ENCODE results near the gene CRIM1. TPM values are rescaled to one million over a fixed set of nuclear protein-coding genes. Genes with fewer than 3 reads are reported as not detected.

CRIM1 gene
- polyA plus RNA-seq, 4 donors: 0.89 to 26.2 (median 9.2) TPM

DNA sequence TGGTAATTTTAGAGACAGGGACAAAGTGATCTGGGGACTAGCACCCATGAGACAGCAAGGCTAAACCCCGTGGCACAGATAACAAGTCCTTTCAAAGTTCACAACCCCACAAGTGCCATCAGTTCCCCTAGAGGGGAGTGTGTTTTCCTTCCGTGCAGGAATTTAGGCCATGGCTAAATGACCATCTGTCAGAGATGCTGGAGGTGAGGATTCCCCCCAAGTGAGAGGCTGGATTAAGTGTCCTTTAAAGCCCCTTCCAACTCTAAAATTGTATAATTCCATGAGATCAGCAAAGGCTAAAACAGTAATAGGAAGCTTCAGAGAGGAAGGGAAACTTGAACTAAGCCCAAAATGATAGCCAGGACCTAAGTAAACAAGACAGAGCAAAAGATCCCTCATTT is 233.7 kb downstream of the CRIM1 start:
- no peak for DNase-seq
- 50 to 57% (median 50%) methylated on average over 2 of the region's 2 CpGs for WGBS, 3 donors
- H3K27me3 ChIP-seq (ENCODE audit: control insufficient read depth in 3 of 3, insufficient read depth in 3 of 3, low read length in 3 of 3): no peaks in the 10 kb centered on the region
- H3K9me3 ChIP-seq (ENCODE audit: control insufficient read depth in 2 of 2, insufficient read depth in 1 of 2, low read depth in 1 of 2, low read length in 1 of 2): no peaks in the 10 kb centered on the region
- peaks cover 0 to 8% (median 3%) of the 10 kb centered on the region in 3 donors for H3K4me1 ChIP-seq (ENCODE audit: control insufficient read depth in 3 of 3, insufficient read depth in 2 of 3, low read depth in 1 of 3, low read length in 2 of 3)
- no peak overlapping the region for H3K27ac ChIP-seq (ENCODE audit: low read depth in 1 of 3, low read length in 2 of 3)
- FAIRE-seq: no peak
- H3K4me3 ChIP-seq (ENCODE audit: low read depth in 1 of 3, low read length in 3 of 3): no peak overlapping the region
- H3K36me3 ChIP-seq (ENCODE audit: control insufficient read depth in 3 of 3, insufficient read depth in 2 of 3, low read depth in 1 of 3, low read length in 3 of 3): peaks cover 0 to 20% (median 12%) of the 10 kb centered on the region in 3 donors

DNA sequence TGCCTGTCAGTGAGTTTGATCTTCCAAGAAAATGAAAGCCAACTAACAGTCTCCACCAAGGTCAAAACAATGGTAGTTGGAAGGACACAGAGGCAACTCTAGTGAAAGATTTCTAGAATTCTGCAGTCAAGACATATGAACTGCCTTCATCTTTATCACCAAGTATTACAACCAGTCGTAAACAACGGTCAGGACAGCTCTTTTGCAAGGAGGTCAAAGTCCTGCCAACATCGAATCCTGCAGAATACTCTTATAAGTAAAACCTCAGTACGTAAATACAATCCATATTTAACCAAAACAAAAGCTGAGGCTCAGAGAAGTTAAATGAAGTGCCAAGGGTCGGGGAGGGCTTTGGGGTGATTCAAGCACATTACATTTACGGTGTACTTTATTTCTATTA is 239.3 kb downstream of the CRIM1 start:
- H3K4me1 ChIP-seq (ENCODE audit: control insufficient read depth in 3 of 3, insufficient read depth in 2 of 3, low read depth in 1 of 3, low read length in 2 of 3): peaks cover 7 to 30% (median 11%) of the 10 kb centered on the region in 3 donors
- peaks cover 0 to 11% (median 3%) of the 10 kb centered on the region in 3 donors for H3K36me3 ChIP-seq (ENCODE audit: control insufficient read depth in 3 of 3, insufficient read depth in 2 of 3, low read depth in 1 of 3, low read length in 3 of 3)
- H3K27me3 ChIP-seq (ENCODE audit: control insufficient read depth in 3 of 3, insufficient read depth in 3 of 3, low read length in 3 of 3): no peaks in the 10 kb centered on the region
- WGBS, 3 donors: 12 to 54% (median 40%) methylated on average over 6 of the region's 6 CpGs
- peak overlapping the region in 1 of 3 donors; percentile 43 for H3K27ac ChIP-seq (ENCODE audit: low read depth in 1 of 3, low read length in 2 of 3)
- no peak for FAIRE-seq
- peak; percentile 89 to 92 for DNase-seq
- no peaks in the 10 kb centered on the region for H3K9me3 ChIP-seq (ENCODE audit: control insufficient read depth in 2 of 2, insufficient read depth in 1 of 2, low read depth in 1 of 2, low read length in 1 of 2)
- peak overlapping the region in 2 of 3 donors; percentile 4 to 9 for H3K4me3 ChIP-seq (ENCODE audit: low read depth in 1 of 3, low read length in 3 of 3)

DNA sequence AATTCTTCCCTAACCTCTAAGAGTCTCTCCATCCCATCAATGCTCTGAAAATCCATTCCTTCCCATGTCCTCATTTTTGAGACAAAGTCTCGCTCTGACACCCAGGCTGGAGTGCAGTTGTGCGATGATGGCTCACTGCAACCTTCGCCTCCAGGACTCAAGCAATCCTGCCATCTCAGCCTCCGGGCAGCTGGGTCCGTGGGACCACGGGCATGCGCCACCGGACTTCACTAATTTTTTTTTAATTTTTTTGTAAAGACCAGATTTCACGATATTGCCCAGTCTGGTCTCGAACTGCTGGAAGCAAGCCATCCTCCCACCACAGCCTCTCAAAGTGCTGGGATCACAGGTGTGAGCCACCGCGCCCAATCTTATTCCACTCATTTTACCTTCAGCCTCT is 240.8 kb downstream of the CRIM1 start:
- H3K4me3 ChIP-seq (ENCODE audit: low read depth in 1 of 3, low read length in 3 of 3): peak overlapping the region in 2 of 3 donors; percentile 82 to 84
- H3K27ac ChIP-seq (ENCODE audit: low read depth in 1 of 3, low read length in 2 of 3): no peak overlapping the region
- WGBS, 3 donors: 93 to 96% (median 94%) methylated on average over 12 of the region's 12 CpGs
- H3K4me1 ChIP-seq (ENCODE audit: control insufficient read depth in 3 of 3, insufficient read depth in 2 of 3, low read depth in 1 of 3, low read length in 2 of 3): peaks cover 7 to 30% (median 11%) of the 10 kb centered on the region in 3 donors
- H3K36me3 ChIP-seq (ENCODE audit: control insufficient read depth in 3 of 3, insufficient read depth in 2 of 3, low read depth in 1 of 3, low read length in 3 of 3): peaks cover 0 to 6% (median 0%) of the 10 kb centered on the region in 3 donors
- no peaks in the 10 kb centered on the region for H3K27me3 ChIP-seq (ENCODE audit: control insufficient read depth in 3 of 3, insufficient read depth in 3 of 3, low read length in 3 of 3)
- no peak for DNase-seq
- no peak for FAIRE-seq
- H3K9me3 ChIP-seq (ENCODE audit: control insufficient read depth in 2 of 2, insufficient read depth in 1 of 2, low read depth in 1 of 2, low read length in 1 of 2): no peaks in the 10 kb centered on the region

DNA sequence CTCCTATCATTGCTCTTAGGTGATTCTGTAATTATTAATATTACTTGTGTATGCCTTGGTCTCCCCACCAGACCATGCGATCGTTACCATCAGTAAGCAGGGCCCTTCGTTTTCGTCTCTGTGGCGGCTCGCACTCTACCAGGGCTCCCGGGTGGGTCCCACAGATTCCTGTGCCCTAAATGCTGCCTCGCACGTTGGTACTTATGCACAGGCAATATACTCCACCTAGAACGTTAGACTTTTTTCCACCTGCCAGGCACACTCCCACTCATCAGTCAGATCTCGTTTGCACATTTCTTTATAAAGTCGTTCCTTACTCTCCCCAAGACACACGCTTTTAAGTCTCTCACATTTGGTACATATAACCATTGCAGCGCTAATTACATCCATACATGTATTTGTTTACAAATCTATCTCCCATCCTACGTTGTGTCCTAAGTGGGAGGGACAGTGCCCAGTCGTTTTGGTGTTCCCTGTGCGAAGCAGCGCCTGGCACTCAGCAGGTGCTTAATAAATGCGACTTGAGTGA is 241.5 kb downstream of the CRIM1 start:
- H3K27me3 ChIP-seq (ENCODE audit: control insufficient read depth in 3 of 3, insufficient read depth in 3 of 3, low read length in 3 of 3): no peaks in the 10 kb centered on the region
- H3K4me3 ChIP-seq (ENCODE audit: low read depth in 1 of 3, low read length in 3 of 3): peak overlapping the region; percentile 82 to 99 (median 84)
- WGBS, 3 donors: 16 to 28% (median 17%) methylated on average over 19 of the region's 19 CpGs
- H3K4me1 ChIP-seq (ENCODE audit: control insufficient read depth in 3 of 3, insufficient read depth in 2 of 3, low read depth in 1 of 3, low read length in 2 of 3): peaks cover 7 to 30% (median 11%) of the 10 kb centered on the region in 3 donors
- no peaks in the 10 kb centered on the region for H3K9me3 ChIP-seq (ENCODE audit: control insufficient read depth in 2 of 2, insufficient read depth in 1 of 2, low read depth in 1 of 2, low read length in 1 of 2)
- DNase-seq: peak in 1 of 2 donors; percentile 5
- peaks cover 0 to 6% (median 0%) of the 10 kb centered on the region in 3 donors for H3K36me3 ChIP-seq (ENCODE audit: control insufficient read depth in 3 of 3, insufficient read depth in 2 of 3, low read depth in 1 of 3, low read length in 3 of 3)
- no peak for FAIRE-seq
- H3K27ac ChIP-seq (ENCODE audit: low read depth in 1 of 3, low read length in 2 of 3): peak overlapping the region in 2 of 3 donors; percentile 82 to 98

DNA sequence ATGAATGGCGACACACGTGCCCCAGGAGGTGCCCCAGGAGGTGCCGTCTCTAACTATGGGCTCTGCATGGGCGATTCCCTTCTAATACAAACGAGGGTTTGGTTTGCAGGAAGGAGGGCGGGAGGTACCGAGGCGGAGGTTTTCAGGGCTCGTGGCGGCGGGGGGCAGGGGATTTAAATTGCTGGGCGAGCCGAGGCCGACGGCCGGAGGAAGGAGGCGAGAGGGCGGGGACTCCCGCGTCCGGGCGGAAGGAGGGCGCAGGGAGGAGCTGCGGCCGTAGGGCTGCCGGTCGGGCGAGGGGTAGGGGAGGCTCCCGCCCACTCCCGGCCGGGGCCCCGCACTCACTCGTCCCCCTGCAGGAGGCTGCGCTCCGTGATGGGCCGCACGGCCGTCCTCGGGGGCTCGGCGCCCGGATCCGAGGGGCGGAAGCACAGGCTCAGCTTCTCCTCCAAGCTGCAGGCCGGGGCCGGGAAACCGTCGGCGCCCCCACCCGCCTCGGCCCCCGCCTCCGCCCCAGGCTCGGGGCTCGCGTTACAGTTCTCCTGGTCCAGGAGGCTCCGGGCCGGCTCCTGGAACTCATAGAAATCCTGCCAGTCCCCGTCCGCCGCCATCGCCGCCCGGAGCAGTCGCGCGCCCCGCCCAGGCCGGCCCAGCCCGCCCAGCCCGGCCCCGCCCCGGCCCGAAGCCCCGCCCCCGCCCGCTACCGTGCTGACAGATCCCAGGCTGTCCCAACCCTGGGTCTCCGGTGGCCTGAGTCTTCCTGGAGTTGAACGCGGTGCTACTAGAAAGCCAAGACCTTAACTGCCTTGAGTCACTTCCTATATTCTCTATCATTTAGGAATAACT is 242.2 kb downstream of the CRIM1 start, which contains the start of gene FEZ2:
Gene FEZ2 (minus strand): TSS at position 637 of the 846 bp plus-strand sequence. CDS start 26 bp downstream, at position 611.
- H3K4me1 ChIP-seq (ENCODE audit: control insufficient read depth in 3 of 3, insufficient read depth in 2 of 3, low read depth in 1 of 3, low read length in 2 of 3): peaks cover 7 to 30% (median 11%) of the 10 kb centered on the region in 3 donors
- FAIRE-seq: no peak
- no peaks in the 10 kb centered on the region for H3K9me3 ChIP-seq (ENCODE audit: control insufficient read depth in 2 of 2, insufficient read depth in 1 of 2, low read depth in 1 of 2, low read length in 1 of 2)
- 0 to 1% (median 0%) methylated on average over 39 to 81 of the region's 81 CpGs for WGBS, 3 donors
- H3K36me3 ChIP-seq (ENCODE audit: control insufficient read depth in 3 of 3, insufficient read depth in 2 of 3, low read depth in 1 of 3, low read length in 3 of 3): peaks cover 0 to 6% (median 0%) of the 10 kb centered on the region in 3 donors
- peak within 1 kb of the TSS; percentile 74 to 98 (median 82) for H3K27ac ChIP-seq (ENCODE audit: low read depth in 1 of 3, low read length in 2 of 3)
- H3K4me3 ChIP-seq (ENCODE audit: low read depth in 1 of 3, low read length in 3 of 3): peak within 1 kb of the TSS; percentile 82 to 99 (median 84)
- DNase-seq: peak; percentile 71 to 89
- no peaks in the 10 kb centered on the region for H3K27me3 ChIP-seq (ENCODE audit: control insufficient read depth in 3 of 3, insufficient read depth in 3 of 3, low read length in 3 of 3)

Other genes with a start within 250 kb of the CRIM1 start
- gene FEZ2, start 242.4 kb downstream of the CRIM1 start, polyA plus RNA-seq: 10 to 100 TPM; 23.5 to 50.0 (median 35.0) TPM